HG02610 (cell line): ENCODE measurements around the gene TMEM107.
"Not testable (repeated sequence)": the region's sequence is repeated elsewhere in the genome, so short reads cannot be mapped to it uniquely, and the experiment has no call there.

ENCODE experiments used
- ATAC-seq: cut with Tn5 transposase; IDR thresholded peaks from one replicate; pipeline ENCODE4 v1.9.1; 2021; ENCODE audit warnings: mild to moderate bottlenecking, moderate library complexity; ENCODE audit not compliant: unreplicated experiment

TMEM107 gene

DNA sequence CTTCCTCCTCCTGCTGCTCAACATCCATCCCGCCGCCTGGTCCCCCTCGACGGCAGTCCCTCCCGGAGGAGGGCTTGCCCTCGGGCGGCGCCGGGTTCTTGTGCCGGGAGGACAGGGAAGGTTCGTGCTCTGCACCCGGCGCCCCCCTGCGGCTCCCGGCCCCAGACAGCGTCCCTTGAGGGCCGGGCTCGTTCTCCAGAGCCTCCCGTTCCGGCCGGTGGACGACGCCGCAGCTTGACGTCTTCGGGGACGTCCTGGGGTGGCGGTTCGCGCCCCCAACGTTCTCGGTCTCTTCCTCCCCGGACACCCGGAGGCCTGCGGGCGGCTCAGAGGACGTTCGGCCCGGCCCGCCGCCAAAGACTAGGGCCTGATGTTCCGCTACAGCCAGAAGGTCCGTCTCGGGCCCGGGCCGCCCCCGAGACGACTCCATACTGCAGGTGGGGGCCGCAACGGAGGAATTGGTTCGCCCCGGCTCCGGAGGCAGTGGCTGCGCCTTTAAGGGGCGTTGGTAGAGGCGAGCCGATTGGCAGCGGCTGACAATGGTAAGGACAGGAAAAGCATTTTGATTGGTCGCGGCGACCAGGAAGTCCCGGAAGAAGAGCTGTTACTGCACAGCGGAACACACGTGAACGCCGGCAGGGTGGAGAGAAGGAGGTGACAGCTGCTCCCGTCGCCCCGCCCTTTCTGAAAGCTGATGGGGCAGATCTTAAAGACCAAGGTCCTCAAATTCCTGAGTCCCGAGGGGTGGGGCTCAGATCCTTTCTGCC, 13.7 kb upstream of the TMEM107 start, which contains the start of gene BORCS6:
BORCS6 (minus strand) TSS at position 470 of the 767 bp plus-strand sequence; CDS start at position 430, 40 bp downstream.
- ATAC-seq, result peak; percentile 55

DNA sequence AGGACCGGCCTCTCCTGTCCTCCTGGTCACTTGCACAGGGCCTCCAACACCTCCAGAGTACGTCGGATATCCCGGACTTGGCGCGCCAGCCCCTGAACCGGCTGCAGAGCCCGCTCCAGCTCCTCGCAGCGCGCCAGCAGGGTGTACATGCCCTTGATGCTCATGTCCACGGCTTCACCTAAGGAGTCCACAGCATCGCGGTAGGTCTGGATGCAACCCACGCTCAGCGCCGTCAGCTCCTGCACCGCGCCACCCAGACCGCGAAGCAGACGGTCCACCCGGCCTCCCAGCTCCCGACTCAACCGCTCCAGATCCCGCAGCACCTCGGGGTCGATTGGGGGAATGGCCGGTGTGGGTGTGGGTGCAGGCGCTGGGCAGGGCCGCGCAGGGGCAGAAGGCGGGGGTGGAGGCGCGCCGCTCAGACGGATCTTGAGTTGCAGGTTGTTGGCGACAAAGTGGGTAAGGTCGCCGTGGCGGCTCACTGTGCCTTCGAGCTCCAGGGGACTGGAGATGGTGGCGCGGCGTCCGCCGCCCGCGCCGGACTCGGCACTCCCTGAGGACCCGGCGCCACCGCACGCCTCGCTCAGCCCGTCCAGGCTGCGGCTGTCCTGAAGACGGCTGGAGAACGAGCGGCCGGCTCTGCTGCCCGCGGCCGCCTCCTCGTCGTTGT, 13.0 kb upstream of the TMEM107 start:
- ATAC-seq, result no peak

DNA sequence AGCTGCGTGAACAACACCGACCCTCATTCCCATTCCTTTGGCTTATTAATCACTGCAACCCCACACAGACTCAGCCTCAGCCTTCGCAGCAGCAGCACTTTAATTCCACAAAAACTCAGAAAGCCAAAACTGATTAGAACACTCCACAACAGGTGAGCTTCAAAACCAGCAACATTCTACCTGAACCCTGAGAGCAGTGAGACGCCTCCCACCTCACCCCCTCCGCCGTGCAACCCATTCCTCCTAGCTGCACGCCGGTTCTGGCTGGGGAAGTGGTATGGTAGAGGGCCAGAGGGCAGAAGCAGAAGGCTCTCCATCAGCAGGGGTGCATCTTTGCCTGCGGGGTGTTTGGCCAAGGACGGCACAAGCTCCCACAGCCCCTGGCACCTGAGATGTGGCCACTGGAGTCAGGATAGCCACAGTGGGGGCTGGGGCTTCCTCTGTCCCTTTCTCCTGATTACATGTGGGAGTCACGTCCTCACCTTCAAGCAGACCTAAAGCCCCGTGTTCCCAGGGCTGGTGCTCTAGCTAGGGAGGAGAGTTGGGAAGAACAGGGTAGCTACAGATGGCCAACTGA, 12.2 kb upstream of the TMEM107 start:
- ATAC-seq, result no peak

DNA sequence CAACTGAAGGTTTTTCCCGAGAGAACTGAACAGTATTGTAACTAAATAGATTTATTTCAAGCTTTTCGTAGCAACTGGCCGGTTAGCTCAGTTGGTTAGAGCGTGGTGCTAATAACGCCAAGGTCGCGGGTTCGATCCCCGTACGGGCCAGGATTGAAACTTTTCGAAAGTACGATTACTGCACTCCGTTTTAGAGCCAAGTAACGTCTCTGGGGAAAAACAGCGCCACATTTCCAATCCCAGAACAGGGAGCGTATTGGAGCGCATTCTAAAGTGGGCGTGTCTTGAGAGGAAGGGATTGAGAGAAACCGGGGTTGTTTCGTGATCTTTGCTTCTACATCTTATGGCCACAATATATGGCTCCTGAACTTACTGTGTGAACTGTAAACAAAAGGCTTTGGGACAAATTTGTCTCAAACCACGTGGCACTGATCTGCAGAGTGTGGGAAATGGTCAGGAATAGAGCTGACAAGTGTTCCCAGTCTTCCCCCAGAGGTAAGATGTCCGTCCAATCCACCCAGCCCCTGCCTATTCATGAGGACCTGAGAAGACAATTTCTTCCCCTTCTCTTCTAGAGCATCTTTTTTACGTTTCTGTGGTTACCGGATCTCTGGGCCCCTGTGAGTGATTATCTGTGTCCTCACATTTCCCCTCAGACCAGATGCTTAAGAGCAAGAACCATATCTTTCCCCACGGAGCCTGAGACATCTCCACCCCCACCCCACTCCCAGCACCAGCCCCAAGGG, 11.5 kb upstream of the TMEM107 start:
- no peak for ATAC-seq

DNA sequence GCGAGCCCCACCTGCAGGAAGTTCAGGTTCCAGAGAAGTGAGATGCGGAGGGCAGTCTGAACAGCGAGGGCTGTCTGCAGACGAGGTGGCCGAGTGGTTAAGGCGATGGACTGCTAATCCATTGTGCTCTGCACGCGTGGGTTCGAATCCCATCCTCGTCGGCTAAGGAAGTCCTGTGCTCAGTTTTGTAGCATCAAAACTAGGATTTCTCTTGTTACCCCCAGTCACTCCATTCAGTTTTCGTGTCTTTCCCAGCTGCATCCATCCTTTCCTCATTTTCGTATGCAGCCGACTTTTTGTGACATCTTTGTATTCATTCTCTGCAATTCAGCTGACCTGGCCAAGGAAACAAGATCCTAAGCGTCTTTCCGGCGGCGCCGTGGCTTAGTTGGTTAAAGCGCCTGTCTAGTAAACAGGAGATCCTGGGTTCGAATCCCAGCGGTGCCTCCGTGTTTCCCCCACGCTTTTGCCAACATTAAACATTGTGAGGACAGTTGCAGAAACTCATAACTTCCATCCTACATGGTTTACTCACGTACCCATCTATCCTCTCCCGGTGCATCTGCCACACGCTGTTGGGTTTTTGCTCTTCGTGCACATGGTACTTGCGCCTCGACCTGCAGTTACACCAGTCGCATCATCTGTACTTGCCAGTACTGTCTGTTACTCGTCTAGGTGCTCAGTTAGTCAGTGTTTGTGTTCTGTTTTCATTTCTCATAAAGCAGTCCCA, 10.8 kb upstream of the TMEM107 start:
- ATAC-seq, result no peak

DNA sequence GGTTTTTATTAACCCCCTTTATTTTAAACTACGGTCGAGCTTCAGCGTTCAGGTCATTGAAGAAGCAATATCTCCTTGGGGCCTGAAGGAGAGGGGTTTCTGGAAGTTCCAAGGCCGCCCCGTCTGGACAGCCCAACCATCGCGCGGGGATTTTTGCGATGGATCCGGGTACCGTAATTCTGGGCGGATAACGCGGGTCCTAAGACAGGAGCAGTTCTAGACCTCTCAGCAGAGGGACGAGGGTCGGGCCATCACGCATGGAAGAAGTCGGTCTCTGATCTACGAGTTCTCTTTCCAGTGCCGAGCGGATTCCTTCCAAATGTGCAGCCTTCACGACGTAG, 10.2 kb upstream of the TMEM107 start:
- ATAC-seq, result no peak

DNA sequence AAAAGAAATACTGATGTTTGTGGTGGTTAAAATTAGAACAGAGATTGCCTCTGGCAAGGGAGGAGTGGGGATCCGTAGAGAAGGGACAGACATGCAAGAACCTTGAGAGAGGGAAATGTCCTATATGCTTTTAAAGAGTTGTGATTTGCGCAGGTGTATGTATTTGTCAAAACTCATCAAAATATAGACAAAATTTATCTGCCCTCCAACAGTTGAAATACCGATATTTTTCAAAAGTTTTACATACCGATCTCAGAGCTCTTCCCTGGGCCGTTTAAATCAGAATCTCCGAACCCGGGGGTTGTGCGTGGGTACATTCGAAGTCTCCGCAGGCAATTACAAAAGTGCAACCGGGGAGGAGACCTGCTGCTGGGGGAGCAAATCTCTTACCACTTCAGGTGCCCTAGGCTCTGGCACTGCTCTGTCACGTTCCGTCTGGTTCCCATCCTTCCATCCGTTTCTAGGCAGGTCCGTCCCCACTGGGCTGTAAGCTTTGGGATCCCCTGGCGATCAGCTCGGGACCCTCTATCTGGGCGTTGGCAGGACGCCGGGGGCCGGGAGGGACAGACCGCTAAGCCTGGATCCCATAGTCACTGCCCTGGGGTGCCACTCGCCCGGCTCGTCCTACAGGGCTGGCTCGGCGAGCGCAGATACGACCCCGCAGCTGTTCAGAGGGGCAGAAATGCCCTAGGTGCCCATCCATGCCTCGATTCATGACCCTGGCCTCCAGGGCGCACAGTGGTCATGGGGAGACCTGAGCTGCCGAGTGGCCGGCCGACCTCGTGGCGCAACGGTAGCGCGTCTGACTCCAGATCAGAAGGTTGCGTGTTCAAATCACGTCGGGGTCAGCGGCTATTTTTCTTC, 9.6 kb upstream of the TMEM107 start:
- no peak for ATAC-seq

DNA sequence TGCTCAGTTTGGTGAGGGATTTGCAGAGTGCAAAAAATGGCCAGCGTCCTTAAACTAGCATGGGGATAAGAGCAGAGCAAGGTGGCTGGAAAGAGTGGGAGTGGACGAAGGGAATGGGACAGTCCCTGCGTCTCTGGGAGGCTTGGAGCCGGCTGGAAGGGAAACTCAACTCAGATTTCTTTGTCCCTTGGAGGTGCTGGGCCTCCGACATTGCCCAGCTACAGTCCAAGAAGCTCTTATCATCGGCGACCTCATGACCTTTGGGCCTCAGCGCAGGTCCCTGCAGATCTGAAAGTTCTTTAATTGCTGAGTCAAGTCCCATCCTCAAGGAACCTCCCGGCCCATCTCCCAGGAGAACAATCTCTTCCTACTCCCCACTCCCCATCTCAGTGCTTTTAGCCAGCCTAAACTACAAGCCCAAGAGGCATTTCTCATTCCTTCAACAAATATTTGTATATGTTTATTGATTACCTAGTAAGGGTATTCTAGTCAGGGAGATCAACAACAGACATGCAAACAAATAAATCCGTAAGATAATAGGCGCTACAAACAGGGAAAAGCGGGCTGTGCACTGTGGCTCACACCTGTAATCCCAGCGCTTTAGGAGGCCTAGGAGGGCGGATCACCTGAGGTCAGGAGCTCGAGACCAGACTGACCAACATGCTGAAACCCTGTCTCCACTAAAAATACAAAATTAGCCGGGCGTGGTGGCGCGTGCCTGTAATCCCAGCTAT, 985 bp upstream of the TMEM107 start:
- no peak for ATAC-seq

DNA sequence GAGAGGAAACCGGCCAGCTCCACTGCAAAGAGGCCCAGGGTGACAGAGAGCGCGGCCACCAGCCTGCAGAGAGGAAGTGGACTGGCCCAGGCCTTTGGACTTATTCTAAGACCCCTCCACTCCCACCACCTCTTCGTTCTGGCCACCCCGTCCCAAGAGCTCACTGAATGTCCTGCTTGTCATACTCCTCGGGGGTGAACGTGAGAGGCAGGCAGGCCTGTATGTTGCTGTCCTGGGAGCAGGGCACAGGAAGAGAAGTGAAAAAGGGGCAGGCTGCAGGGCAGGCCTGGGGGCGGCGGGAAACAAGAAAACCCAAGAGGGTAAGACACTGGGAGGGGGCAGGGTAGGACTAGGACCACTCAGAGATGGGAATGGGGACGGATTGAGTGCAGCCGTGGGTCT, 384 bp downstream of the TMEM107 start:
- peak; percentile 2 for ATAC-seq

DNA sequence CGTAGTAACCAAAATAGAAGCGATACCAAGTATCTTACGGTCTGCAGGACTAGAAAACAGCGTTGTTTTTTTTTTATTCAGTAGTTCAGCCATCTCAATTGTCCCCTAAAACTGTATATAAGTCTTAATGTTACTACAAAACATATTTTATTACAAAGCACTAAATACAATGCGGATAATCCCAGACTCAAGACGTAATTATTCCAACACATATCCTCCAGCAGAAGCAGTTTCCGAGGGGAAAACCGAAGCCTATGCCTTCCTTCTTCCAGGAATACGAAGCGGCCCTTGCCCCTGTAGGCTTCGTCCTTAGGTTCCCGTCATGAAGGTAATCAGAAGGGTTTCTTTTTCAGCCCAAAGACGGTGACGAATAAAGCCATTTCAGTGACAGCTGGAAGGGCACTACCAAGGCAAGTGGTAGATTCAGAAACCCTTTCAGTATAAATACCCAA, 2.3 kb downstream of the TMEM107 start:
- ATAC-seq, result no peak

DNA sequence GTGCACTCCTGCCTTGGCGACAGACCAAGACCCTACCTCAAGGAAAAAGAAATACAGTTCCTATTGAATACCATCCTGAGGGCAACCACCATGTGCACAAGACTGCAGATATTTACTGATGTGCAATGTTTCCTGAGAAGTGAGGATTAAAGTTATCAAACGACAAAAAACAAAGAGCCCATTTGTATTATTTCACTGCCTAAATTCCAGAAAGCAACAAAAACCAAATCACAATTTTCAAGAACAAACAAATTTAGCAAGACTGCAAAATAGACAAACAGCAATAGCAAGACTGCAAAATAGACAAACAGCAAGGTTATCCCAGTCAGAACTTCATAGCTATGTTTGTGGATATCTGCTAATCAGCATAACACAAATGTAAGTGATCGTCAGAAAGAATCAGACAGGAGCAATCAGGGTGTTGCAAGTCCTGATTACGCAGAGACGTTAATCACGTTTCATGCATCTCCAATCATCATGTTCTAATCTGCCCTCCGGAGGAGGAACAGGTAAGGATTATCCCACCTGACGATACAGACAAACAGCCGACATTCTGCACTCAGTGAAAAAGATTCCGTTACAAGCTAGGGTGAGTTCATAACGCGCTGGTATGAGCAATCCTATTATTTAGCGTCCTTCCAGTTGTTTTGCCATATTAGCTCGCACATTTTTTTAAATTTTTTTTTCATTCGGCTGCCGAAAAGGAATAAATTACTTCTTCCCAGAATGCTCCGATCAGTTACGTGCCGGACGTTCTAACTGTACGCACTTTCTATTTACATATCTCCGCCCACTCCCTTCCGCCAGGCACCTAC, 2.9 kb downstream of the TMEM107 start:
- peak; percentile 69 for ATAC-seq

DNA sequence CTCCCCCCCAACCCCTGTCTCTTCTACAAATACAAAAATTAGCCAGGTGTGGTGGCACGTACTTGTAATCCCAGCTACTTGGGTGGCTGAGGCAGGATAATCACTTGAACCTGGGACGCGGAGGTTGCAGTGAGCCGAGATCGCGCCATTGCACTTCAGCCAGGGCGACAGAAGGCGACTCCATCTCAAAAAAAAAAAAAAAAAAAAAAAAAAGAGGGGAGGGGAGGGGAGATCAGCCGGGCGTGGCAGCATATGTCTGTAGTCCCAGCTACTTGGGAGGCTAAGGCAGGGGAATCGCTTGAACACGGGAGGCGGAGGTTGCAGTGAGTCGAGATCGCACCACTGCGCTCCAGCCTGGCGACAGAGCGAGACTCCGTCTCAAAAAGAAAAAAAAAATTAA, 6.0 kb downstream of the TMEM107 start:
- not testable (repeated sequence) for ATAC-seq

DNA sequence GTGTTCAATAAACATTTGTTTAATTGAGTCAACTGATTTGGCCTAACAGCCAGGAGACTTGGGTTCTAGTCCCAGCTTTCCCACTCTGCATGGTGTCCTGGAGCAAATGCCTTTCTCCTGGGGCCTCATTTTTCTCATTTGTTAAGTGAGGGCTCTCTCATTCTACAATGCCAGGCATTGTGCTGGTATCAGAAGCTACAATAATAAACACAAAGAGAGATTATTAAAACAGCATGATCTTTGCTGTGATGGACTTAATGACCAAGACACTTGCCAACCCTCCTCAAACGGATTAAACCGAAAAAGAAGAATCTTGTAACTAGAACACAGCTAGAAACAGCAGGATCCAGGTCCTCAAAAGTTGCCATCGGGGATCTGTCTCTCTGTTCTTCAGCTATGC, 8.7 kb downstream of the TMEM107 start:
- ATAC-seq, result no peak

DNA sequence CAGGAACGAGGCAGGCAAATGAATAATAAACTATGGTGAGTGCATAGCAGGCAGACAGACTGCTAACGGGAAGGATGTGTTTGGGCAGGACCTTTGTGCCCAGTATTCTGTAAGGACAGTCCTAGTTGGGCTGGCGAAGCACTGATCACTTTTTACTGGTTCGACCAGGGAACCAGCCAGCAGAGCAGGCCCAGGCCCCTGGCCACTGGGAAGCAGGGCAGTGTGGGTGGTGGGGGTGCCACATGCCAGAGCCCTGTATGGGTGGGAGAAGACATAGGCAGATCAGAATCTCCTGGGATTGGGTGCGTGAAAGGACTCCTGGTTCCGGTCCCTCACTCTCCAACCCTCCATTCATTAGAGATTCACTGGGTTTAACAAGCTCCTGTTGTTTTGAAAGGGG, 9.4 kb downstream of the TMEM107 start:
- no peak for ATAC-seq

DNA sequence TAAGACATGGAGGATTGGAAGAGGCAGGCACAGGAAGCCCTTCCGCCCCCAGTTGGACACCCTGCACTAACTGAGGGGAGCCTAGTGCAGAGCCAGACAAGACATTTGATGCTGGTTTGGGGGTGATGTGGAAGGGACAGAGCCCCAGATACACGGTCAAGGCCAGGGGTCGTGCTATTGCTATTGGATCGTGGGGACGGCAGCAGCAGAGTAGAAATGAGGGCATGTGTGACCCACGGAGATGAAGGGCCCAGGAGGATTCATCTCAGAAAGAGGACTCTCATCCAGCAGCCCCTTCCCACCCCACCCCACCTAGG, 11.4 kb downstream of the TMEM107 start:
- ATAC-seq, result no peak

DNA sequence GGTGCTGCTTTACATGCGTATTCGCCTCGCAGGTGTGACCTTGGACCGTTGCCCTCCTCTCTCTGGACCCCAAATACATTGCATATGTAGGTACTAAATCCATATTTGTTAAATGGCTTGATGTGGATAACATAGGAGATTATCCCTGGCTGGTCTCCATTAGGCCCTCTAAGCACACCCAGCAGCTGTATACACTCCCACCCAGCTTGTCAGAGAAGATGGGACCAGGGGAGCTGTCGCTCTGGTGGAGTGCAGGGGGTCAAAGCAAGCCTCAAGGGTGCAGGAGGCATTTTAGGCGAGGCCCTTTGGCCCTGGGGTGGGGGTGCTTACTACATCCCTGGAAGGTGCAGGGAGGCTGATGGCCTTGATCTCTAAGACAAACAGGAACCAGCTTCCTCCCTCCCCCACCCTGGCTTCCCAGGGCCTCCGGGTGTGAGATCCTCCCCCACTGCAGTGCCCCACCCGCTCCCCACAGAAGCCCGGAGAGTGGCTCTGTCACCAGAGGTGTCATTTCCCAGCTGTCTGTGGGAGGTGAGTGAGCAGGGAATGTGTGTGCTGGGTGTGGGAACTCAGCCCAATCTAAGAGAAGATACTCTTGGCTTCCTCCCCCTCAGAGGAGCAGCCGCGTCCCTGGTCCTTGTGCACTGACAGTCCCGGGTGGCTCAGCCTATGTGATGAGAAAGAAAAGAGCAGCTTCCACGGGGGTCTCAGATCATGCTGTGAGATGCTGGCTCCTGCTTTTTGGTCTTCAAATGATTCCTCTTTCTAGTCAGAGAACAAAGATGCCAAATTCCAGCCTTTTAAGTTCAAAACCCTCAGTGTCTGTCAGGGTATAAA, 12.0 kb downstream of the TMEM107 start:
- ATAC-seq, result no peak
